ENCODE data around the gene GALNT18.

Gene GALNT18

DNA sequence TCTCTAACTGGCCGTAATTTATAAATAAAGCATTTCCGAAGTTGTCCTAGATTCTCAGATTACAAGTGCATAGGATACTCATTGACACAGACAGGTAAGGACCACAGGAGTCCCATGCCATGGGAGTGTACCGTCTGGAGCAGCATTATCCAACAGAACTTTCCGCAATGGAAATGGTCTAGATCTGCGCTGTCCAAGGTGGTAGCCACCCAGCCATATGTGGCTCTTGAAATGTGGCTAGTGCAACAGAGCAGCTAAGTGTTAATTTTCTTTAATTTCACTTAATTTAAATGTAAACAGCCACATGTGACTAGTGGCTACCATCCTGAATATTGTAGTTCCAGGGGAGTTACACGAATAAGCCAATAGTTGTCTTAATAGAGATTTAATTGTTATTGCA is 71.3 kb downstream of the GALNT18 start:
- TF ChIP-seq TOX (CRISPR knock-in tag; IDR thresholded peaks at IDR 0.05; ENCODE audit: borderline replicate concordance), result no peak
- no peak for TF ChIP-seq ARNTL (CRISPR knock-in tag; IDR thresholded peaks at IDR 0.05; ENCODE audit: borderline replicate concordance, low read depth)
- no peak for TF ChIP-seq ZNF8 (CRISPR knock-in tag; IDR thresholded peaks at IDR 0.05)
- TF ChIP-seq BACH2 (CRISPR knock-in tag; IDR thresholded peaks at IDR 0.05; ENCODE audit: borderline replicate concordance), result no peak
- TF ChIP-seq, protein P1, sequence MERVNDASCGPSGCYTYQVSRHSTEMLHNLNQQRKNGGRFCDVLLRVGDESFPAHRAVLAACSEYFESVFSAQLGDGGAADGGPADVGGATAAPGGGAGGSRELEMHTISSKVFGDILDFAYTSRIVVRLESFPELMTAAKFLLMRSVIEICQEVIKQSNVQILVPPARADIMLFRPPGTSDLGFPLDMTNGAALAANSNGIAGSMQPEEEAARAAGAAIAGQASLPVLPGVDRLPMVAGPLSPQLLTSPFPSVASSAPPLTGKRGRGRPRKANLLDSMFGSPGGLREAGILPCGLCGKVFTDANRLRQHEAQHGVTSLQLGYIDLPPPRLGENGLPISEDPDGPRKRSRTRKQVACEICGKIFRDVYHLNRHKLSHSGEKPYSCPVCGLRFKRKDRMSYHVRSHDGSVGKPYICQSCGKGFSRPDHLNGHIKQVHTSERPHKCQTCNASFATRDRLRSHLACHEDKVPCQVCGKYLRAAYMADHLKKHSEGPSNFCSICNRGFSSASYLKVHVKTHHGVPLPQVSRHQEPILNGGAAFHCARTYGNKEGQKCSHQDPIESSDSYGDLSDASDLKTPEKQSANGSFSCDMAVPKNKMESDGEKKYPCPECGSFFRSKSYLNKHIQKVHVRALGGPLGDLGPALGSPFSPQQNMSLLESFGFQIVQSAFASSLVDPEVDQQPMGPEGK (CRISPR knock-in tag; IDR thresholded peaks at IDR 0.05; ENCODE audit: borderline replicate concordance), result no peak
- TF ChIP-seq, protein P2, sequence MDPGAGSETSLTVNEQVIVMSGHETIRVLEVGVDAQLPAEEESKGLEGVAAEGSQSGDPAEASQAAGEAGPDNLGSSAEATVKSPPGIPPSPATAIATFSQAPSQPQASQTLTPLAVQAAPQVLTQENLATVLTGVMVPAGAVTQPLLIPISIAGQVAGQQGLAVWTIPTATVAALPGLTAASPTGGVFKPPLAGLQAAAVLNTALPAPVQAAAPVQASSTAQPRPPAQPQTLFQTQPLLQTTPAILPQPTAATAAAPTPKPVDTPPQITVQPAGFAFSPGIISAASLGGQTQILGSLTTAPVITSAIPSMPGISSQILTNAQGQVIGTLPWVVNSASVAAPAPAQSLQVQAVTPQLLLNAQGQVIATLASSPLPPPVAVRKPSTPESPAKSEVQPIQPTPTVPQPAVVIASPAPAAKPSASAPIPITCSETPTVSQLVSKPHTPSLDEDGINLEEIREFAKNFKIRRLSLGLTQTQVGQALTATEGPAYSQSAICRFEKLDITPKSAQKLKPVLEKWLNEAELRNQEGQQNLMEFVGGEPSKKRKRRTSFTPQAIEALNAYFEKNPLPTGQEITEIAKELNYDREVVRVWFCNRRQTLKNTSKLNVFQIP (CRISPR knock-in tag; IDR thresholded peaks at IDR 0.05; ENCODE audit: borderline replicate concordance, low read depth), result no peak
- TF ChIP-seq RARB (CRISPR knock-in tag; IDR thresholded peaks at IDR 0.05), result no peak
- ATAC-seq, result no peak

DNA sequence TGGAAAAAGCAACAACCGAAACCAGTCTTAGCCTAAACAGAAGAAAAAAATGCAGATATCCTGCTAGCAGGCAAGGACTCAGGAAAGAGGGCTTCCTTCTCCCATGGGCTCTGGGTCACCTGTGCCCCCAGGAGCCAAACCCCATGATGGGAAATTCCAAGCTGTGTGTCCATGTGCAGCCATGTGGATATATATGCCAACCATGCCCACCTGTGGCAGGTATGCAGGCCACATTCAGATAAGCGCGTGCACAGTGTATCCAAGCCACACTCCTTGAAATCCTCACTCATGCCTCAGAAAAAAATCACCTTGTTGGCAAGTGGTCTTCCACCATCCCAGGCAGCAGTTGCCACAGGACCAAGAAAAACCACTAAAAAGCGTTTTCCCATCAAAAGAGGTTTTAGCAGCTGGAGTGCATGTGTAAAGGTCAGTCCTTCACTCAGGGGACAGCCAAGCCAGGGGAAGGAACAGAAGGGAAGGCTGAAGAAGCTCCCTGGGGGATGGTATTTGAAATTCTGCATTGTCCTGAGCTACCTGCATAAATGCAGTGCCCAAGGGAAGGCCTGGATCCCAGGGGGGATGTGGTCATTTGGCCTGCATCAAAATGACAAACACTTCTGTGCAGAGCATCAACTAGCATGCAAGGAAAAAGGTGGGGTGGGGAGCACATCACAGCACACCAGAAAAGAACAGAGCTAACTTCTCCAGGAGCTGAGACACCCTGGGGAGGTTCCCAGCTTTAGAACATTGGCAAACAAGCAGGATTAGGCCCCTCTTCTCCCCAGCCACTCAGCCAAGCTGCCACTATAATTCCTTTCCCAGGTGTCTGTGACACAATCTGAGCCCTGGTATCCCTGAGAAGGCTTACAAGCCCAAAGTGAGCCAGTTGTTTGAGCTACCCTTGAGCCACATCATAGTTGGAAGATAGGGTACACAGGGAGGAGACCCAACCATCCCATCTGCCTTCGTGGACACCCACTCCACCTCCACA is 76.2 kb downstream of the GALNT18 start:
- TF ChIP-seq RARB (CRISPR knock-in tag; IDR thresholded peaks at IDR 0.05), result no peak
- TF ChIP-seq, protein P3, sequence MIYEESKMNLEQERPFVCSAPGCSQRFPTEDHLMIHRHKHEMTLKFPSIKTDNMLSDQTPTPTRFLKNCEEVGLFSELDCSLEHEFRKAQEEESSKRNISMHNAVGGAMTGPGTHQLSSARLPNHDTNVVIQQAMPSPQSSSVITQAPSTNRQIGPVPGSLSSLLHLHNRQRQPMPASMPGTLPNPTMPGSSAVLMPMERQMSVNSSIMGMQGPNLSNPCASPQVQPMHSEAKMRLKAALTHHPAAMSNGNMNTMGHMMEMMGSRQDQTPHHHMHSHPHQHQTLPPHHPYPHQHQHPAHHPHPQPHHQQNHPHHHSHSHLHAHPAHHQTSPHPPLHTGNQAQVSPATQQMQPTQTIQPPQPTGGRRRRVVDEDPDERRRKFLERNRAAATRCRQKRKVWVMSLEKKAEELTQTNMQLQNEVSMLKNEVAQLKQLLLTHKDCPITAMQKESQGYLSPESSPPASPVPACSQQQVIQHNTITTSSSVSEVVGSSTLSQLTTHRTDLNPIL (CRISPR knock-in tag; IDR thresholded peaks at IDR 0.05; ENCODE audit: low read depth), result no peak
- TF ChIP-seq TOX (CRISPR knock-in tag; IDR thresholded peaks at IDR 0.05; ENCODE audit: borderline replicate concordance), result no peak
- TF ChIP-seq, protein P1 (CRISPR knock-in tag; IDR thresholded peaks at IDR 0.05; ENCODE audit: borderline replicate concordance), result no peak
- TF ChIP-seq GLIS3 (CRISPR knock-in tag; IDR thresholded peaks at IDR 0.05), result no peak
- no peak for TF ChIP-seq CSDC2 (CRISPR knock-in tag; IDR thresholded peaks at IDR 0.05)
- TF ChIP-seq OSR1 (CRISPR knock-in tag; IDR thresholded peaks at IDR 0.05), result no peak
- TF ChIP-seq PPARA (CRISPR knock-in tag; IDR thresholded peaks at IDR 0.05; ENCODE audit: borderline replicate concordance), result no peak
- TF ChIP-seq ZC3H10 (CRISPR knock-in tag; IDR thresholded peaks at IDR 0.05), result no peak
- no peak for TF ChIP-seq BACH2 (CRISPR knock-in tag; IDR thresholded peaks at IDR 0.05; ENCODE audit: borderline replicate concordance)
- TF ChIP-seq ISL1 (CRISPR knock-in tag; IDR thresholded peaks at IDR 0.05), result no peak
- TF ChIP-seq ZFP30 (CRISPR knock-in tag; IDR thresholded peaks at IDR 0.05), result no peak
- TF ChIP-seq ZNF565 (CRISPR knock-in tag; conservative IDR thresholded peaks at IDR 0.05; ENCODE audit: low read depth), result no peak
- TF ChIP-seq, protein P2 (CRISPR knock-in tag; IDR thresholded peaks at IDR 0.05; ENCODE audit: borderline replicate concordance, low read depth), result no peak
- TF ChIP-seq SNAI2 (CRISPR knock-in tag; IDR thresholded peaks at IDR 0.05), result no peak
- no peak for TF ChIP-seq TCF4 (CRISPR knock-in tag; IDR thresholded peaks at IDR 0.05; ENCODE audit: borderline replicate concordance)
- TF ChIP-seq, protein P4, sequence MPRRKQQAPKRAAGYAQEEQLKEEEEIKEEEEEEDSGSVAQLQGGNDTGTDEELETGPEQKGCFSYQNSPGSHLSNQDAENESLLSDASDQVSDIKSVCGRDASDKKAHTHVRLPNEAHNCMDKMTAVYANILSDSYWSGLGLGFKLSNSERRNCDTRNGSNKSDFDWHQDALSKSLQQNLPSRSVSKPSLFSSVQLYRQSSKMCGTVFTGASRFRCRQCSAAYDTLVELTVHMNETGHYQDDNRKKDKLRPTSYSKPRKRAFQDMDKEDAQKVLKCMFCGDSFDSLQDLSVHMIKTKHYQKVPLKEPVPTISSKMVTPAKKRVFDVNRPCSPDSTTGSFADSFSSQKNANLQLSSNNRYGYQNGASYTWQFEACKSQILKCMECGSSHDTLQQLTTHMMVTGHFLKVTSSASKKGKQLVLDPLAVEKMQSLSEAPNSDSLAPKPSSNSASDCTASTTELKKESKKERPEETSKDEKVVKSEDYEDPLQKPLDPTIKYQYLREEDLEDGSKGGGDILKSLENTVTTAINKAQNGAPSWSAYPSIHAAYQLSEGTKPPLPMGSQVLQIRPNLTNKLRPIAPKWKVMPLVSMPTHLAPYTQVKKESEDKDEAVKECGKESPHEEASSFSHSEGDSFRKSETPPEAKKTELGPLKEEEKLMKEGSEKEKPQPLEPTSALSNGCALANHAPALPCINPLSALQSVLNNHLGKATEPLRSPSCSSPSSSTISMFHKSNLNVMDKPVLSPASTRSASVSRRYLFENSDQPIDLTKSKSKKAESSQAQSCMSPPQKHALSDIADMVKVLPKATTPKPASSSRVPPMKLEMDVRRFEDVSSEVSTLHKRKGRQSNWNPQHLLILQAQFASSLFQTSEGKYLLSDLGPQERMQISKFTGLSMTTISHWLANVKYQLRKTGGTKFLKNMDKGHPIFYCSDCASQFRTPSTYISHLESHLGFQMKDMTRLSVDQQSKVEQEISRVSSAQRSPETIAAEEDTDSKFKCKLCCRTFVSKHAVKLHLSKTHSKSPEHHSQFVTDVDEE (CRISPR knock-in tag; IDR thresholded peaks at IDR 0.05), result no peak
- no peak for TF ChIP-seq ESRRG (CRISPR knock-in tag; IDR thresholded peaks at IDR 0.05)
- TF ChIP-seq, protein P5, sequence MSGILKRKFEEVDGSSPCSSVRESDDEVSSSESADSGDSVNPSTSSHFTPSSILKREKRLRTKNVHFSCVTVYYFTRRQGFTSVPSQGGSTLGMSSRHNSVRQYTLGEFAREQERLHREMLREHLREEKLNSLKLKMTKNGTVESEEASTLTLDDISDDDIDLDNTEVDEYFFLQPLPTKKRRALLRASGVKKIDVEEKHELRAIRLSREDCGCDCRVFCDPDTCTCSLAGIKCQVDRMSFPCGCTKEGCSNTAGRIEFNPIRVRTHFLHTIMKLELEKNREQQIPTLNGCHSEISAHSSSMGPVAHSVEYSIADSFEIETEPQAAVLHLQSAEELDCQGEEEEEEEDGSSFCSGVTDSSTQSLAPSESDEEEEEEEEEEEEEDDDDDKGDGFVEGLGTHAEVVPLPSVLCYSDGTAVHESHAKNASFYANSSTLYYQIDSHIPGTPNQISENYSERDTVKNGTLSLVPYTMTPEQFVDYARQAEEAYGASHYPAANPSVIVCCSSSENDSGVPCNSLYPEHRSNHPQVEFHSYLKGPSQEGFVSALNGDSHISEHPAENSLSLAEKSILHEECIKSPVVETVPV (CRISPR knock-in tag; IDR thresholded peaks at IDR 0.05), result no peak
- no peak for ATAC-seq

All from SK-N-SH treated with all-trans-retinoic acid at 6 μM for 48 hours (cell line).